Activated CD4-positive, alpha-beta memory T cell treated with anti-CD3 and anti-CD28 coated beads, Interleukin-2, amount 10 ng/mL, durations not matched to agents 7 days and 5 days (primary cell): ENCODE measurements around the gene SLC6A19. TPM values are rescaled to one million over a fixed set of nuclear protein-coding genes. Genes with fewer than 3 reads are reported as not detected.

ENCODE experiments used
- CTCF ChIA-PET: fragments of 350-600 bp; sonication (Branson Sonifier 250); formaldehyde crosslinking; loops from one replicate; lab custom pipeline; 2021; ENCODE audit warnings: antibody characterized with exemption, inconsistent platforms; lab: Charles Lee
- POLR2A ChIA-PET: fragments of 350-600 bp; sonication (Branson Sonifier 250); formaldehyde crosslinking; loops from one replicate; lab custom pipeline; 2021; ENCODE audit warnings: antibody characterized with exemption; lab: Charles Lee
- DNase-seq: peaks from one replicate; pipeline ENCODE4 v3.0.0-alpha.2; 2020
- H3K27ac Mint-ChIP-seq: one replicate; pipeline ENCODE4 v1.8.0; 2021; ENCODE audit warnings: mild to moderate bottlenecking, mixed read lengths
- H3K27me3 Mint-ChIP-seq: one replicate; pipeline ENCODE4 v1.8.0; 2021; ENCODE audit warnings: mixed read lengths
- H3K36me3 Mint-ChIP-seq: one replicate; pipeline ENCODE4 v1.8.0; 2021; ENCODE audit warnings: low read depth, mixed read lengths
- H3K4me1 Mint-ChIP-seq: one replicate; pipeline ENCODE4 v1.8.0; 2021; ENCODE audit warnings: mixed read lengths
- H3K4me3 Mint-ChIP-seq: one replicate; pipeline ENCODE4 v1.8.0; 2021; ENCODE audit warnings: mild to moderate bottlenecking, mixed read lengths
- H3K9me3 Mint-ChIP-seq: one replicate; pipeline ENCODE4 v1.8.0; 2021; ENCODE audit warnings: mixed read lengths
- total RNA-seq, 2 experiments: library from RNA; stranded (reverse); gene quantifications; one replicate each; pipeline ENCODE4 v1.2.3, GENCODE V29; 2021

Gene SLC6A19
- total RNA-seq, 2 experiments from 2014 or later = not detected

DNA sequence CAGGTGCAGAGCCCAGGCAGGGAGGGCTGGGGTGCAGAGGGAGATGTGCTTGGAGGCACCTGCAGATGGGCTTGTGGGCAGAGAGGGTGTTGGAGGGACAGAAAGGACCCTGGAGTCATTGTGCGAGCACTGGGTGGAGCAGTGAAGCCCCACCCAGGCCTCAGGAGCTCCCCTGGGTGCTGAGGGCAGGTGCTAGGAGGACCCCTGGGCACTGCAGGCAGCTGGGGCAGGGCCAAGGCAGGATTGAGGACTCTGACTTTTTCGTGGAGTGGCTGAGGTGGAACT lies 13.5 kb downstream of the SLC6A19 start:
- H3K36me3 Mint-ChIP-seq = no peaks in the 10 kb centered on the region
- no peak for DNase-seq
- no peak overlapping the region for H3K27ac Mint-ChIP-seq
- H3K27me3 Mint-ChIP-seq = no peaks in the 10 kb centered on the region
- ChIA-PET POLR2A (no interaction called here), CTCF (no interaction called here)
- no peaks in the 10 kb centered on the region for H3K4me1 Mint-ChIP-seq
- no peak overlapping the region for H3K4me3 Mint-ChIP-seq
- H3K9me3 Mint-ChIP-seq = no peaks in the 10 kb centered on the region

DNA sequence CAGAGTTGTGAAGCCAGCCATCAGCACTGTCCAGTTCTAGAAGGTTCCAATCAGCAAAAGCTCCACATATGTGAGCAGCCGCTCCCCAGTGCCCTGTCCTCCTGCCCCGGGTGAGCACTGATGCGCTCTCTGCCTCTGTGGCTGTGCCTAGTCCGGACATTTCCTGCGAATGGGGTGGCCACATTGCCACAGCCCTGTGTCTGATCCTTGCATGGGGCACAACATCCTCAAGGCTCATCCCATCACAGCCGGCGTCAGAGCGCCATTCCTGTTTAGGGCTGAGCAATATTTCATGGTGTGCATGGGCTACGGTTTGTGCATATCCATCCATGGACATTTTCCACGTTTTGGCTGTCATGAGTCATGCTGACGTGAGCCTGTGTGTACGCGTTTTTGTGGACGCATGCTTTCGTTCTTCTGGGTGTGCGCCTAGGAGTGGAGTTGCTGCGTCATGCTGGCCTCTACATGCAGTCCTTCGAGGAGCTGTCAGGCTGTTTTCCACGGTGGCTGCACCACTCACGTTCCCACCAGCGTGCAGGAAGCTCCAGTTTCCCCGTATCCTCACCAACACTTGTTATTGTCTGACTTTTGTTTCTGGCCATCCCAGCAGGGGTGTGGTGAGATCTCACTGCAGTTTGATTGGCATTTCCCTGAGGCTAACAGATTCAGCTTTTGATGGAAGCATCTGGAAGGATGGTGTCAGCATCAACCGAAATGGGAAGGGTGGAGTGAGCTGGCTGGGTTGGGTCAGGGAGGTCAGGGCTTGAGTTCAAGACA lies 14.1 kb downstream of the SLC6A19 start:
- Mint-ChIP-seq H3K36me3 (no peaks in the 10 kb centered on the region), H3K9me3 (no peaks in the 10 kb centered on the region), H3K4me1 (no peaks in the 10 kb centered on the region), H3K27me3 (no peaks in the 10 kb centered on the region), H3K27ac (no peak overlapping the region), H3K4me3 (no peak overlapping the region)
- DNase-seq = no peak
- ChIA-PET CTCF (no interaction called here), POLR2A (no interaction called here)

DNA sequence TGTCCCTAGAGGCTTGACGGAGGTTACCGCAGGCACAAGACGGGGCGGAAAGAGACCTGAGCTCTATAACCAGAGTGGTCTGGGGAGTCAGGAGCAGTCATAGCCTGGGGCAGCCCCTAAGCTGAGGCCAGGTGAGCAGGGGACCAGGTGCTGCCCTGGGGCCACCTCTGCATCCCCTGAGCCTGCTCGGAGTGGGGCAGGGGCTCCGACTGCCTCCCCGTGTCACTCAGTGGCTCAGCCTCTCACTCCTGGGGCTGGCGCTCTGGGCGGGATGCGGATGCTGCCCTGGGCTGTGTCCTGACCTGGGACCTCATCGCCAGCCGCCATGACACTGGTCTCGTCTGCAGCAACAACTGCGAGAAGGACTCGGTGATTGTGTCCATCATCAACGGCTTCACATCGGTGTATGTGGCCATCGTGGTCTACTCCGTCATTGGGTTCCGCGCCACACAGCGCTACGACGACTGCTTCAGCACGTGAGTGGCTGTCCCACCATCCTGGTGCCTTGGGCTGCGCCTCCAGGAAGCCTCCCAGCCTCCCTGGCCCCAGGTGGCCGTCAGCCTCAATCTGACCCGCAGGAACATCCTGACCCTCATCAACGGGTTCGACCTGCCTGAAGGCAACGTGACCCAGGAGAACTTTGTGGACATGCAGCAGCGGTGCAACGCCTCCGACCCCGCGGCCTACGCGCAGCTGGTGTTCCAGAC lies 15.0 kb downstream of the SLC6A19 start:
- H3K9me3 Mint-ChIP-seq = no peaks in the 10 kb centered on the region
- ChIA-PET POLR2A (no interaction called here), CTCF (no interaction called here)
- H3K4me3 Mint-ChIP-seq = no peak overlapping the region
- H3K4me1 Mint-ChIP-seq = no peaks in the 10 kb centered on the region
- no peak for DNase-seq
- H3K27ac Mint-ChIP-seq = no peak overlapping the region
- no peaks in the 10 kb centered on the region for H3K27me3 Mint-ChIP-seq
- H3K36me3 Mint-ChIP-seq = no peaks in the 10 kb centered on the region

DNA sequence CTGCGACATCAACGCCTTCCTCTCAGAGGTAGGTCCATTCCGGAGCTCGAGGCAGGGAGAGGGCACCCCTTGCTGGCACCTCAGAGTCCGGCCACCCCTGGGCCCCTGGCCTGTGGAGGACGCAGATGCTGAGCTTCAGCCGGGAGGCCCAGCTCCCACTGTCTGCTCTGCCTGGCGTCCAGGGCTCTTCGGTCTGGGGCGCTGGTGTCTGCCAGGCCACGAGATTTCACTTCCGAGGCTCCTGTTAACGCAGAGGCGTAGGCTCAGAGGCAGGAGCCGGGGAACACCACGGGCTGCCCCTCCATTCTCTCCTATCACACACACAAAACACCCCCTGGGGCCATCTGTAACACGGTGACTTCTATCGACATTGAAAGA lies 15.5 kb downstream of the SLC6A19 start:
- no peaks in the 10 kb centered on the region for H3K36me3 Mint-ChIP-seq
- no peaks in the 10 kb centered on the region for H3K4me1 Mint-ChIP-seq
- H3K27me3 Mint-ChIP-seq = no peaks in the 10 kb centered on the region
- ChIA-PET CTCF (no interaction called here), POLR2A (no interaction called here)
- no peak for DNase-seq
- no peak overlapping the region for H3K4me3 Mint-ChIP-seq
- peaks cover 2% of the 10 kb centered on the region for H3K9me3 Mint-ChIP-seq
- H3K27ac Mint-ChIP-seq = no peak overlapping the region

DNA sequence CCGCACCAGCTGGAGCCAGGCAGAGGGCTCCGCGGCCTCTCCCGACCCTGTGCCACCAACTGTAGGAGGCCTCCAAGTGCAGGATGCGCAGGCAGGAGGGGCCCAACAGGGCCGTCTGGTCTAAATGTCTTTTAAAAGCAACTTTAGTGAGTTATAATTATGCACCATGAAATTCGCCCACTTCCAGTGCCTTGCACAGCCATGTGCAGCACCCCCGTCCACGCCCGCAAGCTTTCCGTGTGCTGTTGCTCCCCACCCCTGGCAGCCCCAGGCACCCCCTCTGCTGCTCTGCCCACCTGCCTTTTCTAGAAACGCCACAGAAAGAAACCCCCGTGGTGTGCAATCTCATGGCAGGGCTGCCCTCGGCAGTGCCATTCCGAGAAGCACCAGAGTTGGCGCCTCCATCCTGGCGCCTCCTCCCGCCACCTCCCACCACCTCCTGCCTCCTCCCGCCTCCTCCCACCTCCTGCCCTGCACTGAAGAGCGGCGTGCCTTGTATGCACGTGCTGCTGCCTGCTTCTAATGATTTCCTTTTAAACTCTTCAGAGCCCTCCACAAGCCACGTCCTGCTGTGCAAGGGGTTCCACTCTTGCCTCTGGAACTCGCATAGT lies 16.3 kb downstream of the SLC6A19 start:
- H3K9me3 Mint-ChIP-seq = peaks cover 9% of the 10 kb centered on the region
- no peak for DNase-seq
- no peaks in the 10 kb centered on the region for H3K36me3 Mint-ChIP-seq
- CTCF ChIA-PET = no interaction called here
- H3K27ac Mint-ChIP-seq = no peak overlapping the region
- H3K27me3 Mint-ChIP-seq = no peaks in the 10 kb centered on the region
- no peak overlapping the region for H3K4me3 Mint-ChIP-seq
- no peaks in the 10 kb centered on the region for H3K4me1 Mint-ChIP-seq
- POLR2A ChIA-PET = no interaction called here

DNA sequence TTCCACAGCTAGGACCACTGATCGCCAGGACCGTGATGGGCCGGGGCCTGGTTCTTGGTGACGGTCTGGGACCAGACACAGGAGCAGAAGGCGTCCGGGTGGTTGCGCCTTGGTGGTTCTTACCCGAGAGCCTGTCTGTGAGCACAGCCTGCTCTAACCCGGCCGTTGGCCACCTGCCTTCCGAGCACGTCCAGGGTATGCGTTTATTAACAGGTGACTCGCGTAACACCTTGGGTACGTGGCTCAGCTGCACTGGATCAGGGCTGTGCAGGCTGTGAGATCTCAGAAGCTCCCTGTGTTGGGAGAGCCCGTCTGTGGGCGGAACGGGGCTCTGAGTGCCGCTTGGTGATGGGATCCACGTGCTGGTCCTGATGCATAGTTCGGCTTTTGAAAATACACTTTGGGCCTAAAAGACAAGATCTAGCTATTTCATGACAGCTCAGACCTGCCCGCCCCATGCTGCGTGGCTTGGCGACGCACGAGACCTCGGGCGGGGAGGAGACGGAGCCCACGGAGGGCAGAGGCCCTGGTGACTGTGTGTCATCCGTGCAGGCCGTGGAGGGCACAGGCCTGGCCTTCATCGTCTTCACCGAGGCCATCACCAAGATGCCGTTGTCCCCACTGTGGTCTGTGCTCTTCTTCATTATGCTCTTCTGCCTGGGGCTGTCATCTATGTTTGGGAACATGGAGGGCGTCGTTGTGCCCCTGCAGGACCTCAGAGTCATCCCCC lies 17.1 kb downstream of the SLC6A19 start:
- Mint-ChIP-seq H3K9me3 (peaks cover 9% of the 10 kb centered on the region), H3K27me3 (no peaks in the 10 kb centered on the region)

DNA sequence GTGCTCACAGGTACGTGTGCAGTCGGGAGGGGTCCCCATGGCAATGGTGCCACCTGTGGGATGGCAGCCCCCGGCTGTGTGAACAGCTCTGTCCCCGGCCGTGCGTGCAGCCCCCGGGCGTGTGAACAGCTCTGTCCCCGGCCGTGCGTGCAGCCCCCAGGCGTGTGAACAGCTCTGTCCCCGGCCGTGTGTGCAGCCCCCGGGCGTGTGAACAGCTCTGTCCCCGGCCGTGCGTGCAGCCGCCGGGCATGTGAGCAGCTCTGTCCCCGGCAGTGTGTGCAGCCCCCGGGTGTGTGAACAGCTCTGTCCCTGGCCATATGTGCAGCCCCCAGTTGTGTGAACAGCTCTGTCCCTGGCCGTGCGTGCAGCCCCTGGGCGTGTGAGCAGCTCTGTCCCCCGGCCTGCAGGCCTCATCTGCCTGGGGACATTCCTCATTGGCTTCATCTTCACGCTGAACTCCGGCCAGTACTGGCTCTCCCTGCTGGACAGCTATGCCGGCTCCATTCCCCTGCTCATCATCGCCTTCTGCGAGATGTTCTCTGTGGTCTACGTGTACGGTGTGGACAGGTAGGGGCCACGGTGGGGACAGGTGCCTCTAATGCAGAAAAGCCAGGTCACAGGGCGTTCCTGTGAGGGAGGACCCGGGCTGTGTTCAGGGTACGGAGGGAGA lies 17.8 kb downstream of the SLC6A19 start:
- DNase-seq = no peak

More for the DNA sequence above, 17.1 kb downstream of the SLC6A19 start:
- Mint-ChIP-seq H3K4me3 (no peak overlapping the region), H3K4me1 (no peaks in the 10 kb centered on the region), H3K36me3 (no peaks in the 10 kb centered on the region), H3K27ac (no peak overlapping the region)
- ChIA-PET CTCF (no interaction called here), POLR2A (no interaction called here)
- DNase-seq = no peak

DNA sequence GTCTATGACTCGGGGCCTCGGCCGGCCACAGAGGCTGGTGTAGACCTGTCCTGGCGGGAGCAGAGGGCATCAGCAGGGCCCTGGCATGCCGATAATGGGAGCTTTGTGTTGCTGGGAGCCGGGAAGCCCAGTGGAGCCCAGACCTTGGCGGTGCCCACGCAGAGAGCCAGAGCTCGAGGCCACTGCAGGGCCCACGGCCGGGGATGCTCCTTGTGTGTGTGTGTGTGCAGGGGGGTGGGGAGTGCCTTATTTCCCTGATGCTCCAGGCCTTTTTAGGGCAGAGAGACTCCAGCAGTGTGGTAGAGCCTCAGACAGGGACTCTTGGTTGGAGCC lies 18.3 kb downstream of the SLC6A19 start:
- H3K4me3 Mint-ChIP-seq = no peak overlapping the region
- no peaks in the 10 kb centered on the region for H3K4me1 Mint-ChIP-seq
- H3K9me3 Mint-ChIP-seq = peaks cover 9% of the 10 kb centered on the region
- H3K27me3 Mint-ChIP-seq = no peaks in the 10 kb centered on the region
- CTCF ChIA-PET = no interaction called here
- H3K27ac Mint-ChIP-seq = no peak overlapping the region
- POLR2A ChIA-PET = no interaction called here
- no peak for DNase-seq
- H3K36me3 Mint-ChIP-seq = no peaks in the 10 kb centered on the region

More for the DNA sequence above, 17.8 kb downstream of the SLC6A19 start:
- peaks cover 9% of the 10 kb centered on the region for H3K9me3 Mint-ChIP-seq
- no peaks in the 10 kb centered on the region for H3K27me3 Mint-ChIP-seq
- no peak overlapping the region for H3K4me3 Mint-ChIP-seq
- CTCF ChIA-PET = no interaction called here
- no peaks in the 10 kb centered on the region for H3K4me1 Mint-ChIP-seq
- no peak overlapping the region for H3K27ac Mint-ChIP-seq
- H3K36me3 Mint-ChIP-seq = no peaks in the 10 kb centered on the region
- POLR2A ChIA-PET = no interaction called here

DNA sequence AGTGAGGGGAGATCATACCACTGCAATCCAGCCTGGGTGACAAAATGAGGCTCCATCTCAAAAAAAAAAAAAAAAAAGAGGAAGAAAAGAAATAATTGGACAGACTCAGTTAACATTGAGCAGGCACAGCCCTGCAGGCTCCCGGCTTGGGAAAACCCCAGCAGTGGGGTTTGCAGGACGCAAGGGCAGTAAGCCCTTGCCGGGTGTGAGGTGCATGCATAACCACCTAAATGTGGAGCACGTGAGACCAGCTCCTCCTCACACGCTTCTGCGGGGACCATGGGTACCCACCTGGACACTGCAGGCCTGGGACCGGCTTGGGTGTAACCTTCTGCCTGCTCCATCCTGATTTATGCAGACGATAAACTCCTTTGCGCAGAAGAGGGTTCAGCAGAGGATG lies 19.0 kb downstream of the SLC6A19 start:
- no peak for DNase-seq
- no peak overlapping the region for H3K27ac Mint-ChIP-seq
- no peaks in the 10 kb centered on the region for H3K36me3 Mint-ChIP-seq
- POLR2A ChIA-PET = no interaction called here
- peaks cover 9% of the 10 kb centered on the region for H3K9me3 Mint-ChIP-seq
- no peak overlapping the region for H3K4me3 Mint-ChIP-seq
- no peaks in the 10 kb centered on the region for H3K27me3 Mint-ChIP-seq
- H3K4me1 Mint-ChIP-seq = no peaks in the 10 kb centered on the region
- CTCF ChIA-PET = no interaction called here

DNA sequence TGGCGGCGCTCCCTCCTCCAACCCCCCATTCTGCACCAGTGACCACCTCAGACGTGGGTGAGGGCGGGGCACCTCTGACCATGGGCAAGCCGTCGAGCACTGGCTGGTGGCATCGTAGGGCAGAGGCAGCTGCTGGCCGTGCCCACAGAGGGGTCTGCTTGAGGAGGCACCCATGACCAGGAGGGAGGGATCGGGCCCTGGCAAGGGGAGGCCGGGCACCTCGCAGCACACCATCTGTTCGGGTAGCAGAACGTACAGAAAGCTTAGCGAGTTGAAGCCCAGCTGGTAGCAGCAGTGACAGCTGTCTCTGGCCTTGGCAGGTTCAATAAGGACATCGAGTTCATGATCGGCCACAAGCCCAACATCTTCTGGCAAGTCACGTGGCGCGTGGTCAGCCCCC lies 19.4 kb downstream of the SLC6A19 start:
- Mint-ChIP-seq H3K9me3 (peaks cover 9% of the 10 kb centered on the region), H3K4me1 (no peaks in the 10 kb centered on the region), H3K4me3 (no peak overlapping the region), H3K36me3 (no peaks in the 10 kb centered on the region), H3K27ac (no peak overlapping the region), H3K27me3 (no peaks in the 10 kb centered on the region)
- POLR2A ChIA-PET = no interaction called here
- CTCF ChIA-PET = no interaction called here
- DNase-seq = no peak

DNA sequence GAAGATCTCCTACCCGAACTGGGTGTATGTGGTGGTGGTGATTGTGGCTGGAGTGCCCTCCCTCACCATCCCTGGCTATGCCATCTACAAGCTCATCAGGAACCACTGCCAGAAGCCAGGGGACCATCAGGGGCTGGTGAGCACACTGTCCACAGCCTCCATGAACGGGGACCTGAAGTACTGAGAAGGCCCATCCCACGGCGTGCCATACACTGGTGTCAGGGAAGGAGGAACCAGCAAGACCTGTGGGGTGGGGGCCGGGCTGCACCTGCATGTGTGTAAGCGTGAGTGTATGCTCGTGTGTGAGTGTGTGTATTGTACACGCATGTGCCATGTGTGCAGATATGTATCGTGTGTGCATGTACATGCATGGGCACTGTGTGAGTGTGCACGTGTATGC lies 20.3 kb downstream of the SLC6A19 start:
- Mint-ChIP-seq H3K9me3 (peaks cover 9% of the 10 kb centered on the region), H3K27me3 (no peaks in the 10 kb centered on the region), H3K4me3 (no peak overlapping the region), H3K27ac (no peak overlapping the region), H3K36me3 (no peaks in the 10 kb centered on the region), H3K4me1 (no peaks in the 10 kb centered on the region)
- ChIA-PET CTCF (no interaction called here), POLR2A (no interaction called here)
- DNase-seq = no peak

DNA sequence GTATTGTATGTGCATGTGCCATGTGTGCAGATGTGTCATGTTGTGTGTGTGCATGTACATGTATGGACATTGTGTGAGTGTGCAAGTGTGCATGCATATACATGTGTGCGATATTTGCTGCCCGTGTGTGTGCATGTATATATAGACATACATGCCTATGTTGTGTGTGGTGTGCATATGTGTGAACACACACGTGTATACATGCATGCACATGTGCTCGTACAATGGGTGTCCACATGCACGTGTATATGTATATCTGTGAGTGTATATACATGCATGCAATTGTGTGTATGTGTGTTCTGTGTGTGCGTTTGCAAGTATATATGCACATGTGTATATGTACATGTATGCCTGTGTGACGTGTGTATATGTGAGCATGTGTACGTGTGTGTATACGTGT lies 20.8 kb downstream of the SLC6A19 start:
- Mint-ChIP-seq H3K9me3 (peaks cover 9% of the 10 kb centered on the region), H3K27me3 (no peaks in the 10 kb centered on the region), H3K27ac (no peak overlapping the region), H3K4me1 (no peaks in the 10 kb centered on the region), H3K4me3 (no peak overlapping the region), H3K36me3 (no peaks in the 10 kb centered on the region)
- POLR2A ChIA-PET = no interaction called here
- CTCF ChIA-PET = no interaction called here
- DNase-seq = no peak

DNA sequence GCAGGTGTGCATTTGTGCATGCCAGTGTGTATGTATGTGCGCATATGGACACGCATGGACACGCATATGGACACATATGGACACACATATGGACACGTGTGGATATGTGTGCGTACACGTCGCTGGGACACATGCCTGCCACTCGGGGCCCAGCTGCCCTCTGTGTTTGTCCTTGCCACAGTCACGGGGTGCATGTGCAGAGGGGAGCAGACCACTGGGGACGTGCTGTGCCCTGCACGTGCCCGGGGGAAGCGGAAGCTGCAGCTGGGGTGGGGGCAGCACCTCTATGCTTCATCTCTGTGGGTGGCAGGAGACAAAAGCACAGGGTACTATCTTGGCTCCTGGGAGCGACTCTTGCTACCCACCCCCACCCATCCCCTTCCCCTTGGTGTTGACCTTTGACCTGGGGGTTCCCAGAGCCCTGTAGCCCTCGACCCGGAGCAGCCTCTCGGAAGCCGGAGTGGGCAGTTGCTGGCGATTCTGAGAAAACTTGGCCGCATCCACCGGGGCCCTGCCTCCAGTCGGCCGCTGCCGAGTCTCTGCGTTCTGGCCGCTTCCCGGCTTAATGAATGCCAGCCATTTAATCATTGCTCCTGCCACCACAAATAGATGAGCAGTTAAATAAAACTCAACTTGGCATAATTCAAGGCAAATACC lies 21.4 kb downstream of the SLC6A19 start:
- no peaks in the 10 kb centered on the region for H3K4me1 Mint-ChIP-seq
- H3K27ac Mint-ChIP-seq = no peak overlapping the region
- no peaks in the 10 kb centered on the region for H3K27me3 Mint-ChIP-seq
- ChIA-PET POLR2A (no interaction called here), CTCF (no interaction called here)
- no peak for DNase-seq
- peaks cover 9% of the 10 kb centered on the region for H3K9me3 Mint-ChIP-seq
- H3K4me3 Mint-ChIP-seq = no peak overlapping the region
- no peaks in the 10 kb centered on the region for H3K36me3 Mint-ChIP-seq
